NOMO-1 (cell line): ENCODE results near the gene ZBTB12.
"Not testable (repeated sequence)": the region's sequence is repeated elsewhere in the genome, so short reads cannot be mapped to it uniquely, and the experiment has no call there.

Source experiments
- DNase-seq, 2 experiments: peaks; one replicate each; lab custom pipeline; 2025; ENCODE audit not compliant: unreplicated experiment in 2 of 2; lab: John Stamatoyannopoulos, UW

ZBTB12 gene, protein sequence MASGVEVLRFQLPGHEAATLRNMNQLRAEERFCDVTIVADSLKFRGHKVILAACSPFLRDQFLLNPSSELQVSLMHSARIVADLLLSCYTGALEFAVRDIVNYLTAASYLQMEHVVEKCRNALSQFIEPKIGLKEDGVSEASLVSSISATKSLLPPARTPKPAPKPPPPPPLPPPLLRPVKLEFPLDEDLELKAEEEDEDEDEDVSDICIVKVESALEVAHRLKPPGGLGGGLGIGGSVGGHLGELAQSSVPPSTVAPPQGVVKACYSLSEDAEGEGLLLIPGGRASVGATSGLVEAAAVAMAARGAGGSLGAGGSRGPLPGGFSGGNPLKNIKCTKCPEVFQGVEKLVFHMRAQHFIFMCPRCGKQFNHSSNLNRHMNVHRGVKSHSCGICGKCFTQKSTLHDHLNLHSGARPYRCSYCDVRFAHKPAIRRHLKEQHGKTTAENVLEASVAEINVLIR

GRCh38 chr6:31901953-31902643 is at the start of gene ZBTB12:
ZBTB12 (minus strand) TSS chr6:31902086; CDS start chr6:31901305, 781 bp downstream.
- DNase-seq: peak; percentile 81 to 90

GRCh38 chr6:31949926-31950548 is 48.2 kb upstream of the ZBTB12 start:
- DNase-seq: no peak

DNA sequence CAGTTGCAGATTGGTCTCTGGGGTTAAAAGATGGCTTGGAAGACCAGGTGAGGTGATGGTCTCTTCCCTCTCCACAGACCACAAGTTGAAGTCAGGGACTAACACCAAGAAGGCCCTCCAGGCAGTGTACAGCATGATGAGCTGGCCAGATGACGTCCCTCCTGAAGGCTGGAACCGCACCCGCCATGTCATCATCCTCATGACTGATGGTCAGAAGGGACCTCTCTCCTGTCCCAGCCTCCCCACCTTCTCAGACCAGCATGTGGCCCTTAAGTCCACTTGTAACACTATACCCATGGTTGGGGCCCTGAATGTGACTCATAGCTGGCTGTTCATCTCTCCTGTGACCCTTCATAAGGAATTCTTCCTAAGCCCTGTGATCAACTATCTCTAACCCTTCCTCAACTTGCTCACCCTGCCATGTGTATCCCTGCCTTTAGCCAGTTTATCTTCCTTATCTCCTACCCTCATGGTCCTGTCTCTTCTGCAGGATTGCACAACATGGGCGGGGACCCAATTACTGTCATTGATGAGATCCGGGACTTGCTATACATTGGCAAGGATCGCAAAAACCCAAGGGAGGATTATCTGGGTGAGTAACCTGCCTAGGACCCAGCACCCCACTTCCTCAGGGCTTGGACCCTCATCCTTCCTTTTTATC is 47.0 kb upstream of the ZBTB12 start:
- DNase-seq: no peak

- no peak for DNase-seq
Measured at GRCh38 chr6:31948306-31948705, 46.4 kb upstream of the ZBTB12 start.

DNA sequence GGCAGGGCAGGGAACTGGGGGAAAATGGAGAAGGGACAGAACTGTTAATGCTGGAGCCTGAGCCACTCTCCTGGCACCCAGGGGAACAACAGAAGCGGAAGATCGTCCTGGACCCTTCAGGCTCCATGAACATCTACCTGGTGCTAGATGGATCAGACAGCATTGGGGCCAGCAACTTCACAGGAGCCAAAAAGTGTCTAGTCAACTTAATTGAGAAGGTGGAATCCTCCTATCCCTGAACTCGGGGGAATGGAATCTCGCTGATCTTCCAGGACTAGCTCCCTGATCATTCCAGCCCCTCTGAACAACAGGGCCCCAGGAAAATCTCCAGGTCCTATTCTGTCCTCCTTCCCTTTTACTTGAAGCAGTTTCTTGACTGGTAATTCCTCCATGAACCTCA is 46.0 kb upstream of the ZBTB12 start:
- no peak for DNase-seq

- DNase-seq: no peak
Measured at GRCh38 chr6:31947070-31947675, 45.3 kb upstream of the ZBTB12 start.

- no peak for DNase-seq
Measured at GRCh38 chr6:31946370-31946885, 44.5 kb upstream of the ZBTB12 start.

GRCh38 chr6:31945507-31946369 is 43.9 kb upstream of the ZBTB12 start, which contains the start of gene CFB:
CFB (plus strand) TSS chr6:31946095; CDS start chr6:31946222, 127 bp downstream.
- no peak for DNase-seq

GRCh38 chr6:31945154-31945506 is 43.2 kb upstream of the ZBTB12 start:
- no peak for DNase-seq

DNA sequence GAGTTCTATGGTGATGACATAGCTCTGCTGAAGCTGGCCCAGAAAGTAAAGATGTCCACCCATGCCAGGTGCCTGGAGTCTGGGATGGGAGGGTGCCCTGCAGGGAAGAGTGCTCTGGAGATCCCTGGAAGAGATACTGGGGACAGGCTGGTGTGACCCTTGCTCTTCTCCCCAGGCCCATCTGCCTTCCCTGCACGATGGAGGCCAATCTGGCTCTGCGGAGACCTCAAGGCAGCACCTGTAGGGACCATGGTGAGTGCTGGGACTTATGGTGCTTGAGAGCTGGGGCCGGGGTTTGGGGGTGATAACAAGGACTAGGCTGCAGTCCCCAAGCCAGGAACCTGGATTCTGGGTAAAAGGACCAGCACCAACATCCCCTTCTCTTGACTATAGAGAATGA is 41.9 kb upstream of the ZBTB12 start:
- DNase-seq: no peak

- DNase-seq: no peak
Measured at GRCh38 chr6:31940256-31940664, 38.4 kb upstream of the ZBTB12 start.

DNA sequence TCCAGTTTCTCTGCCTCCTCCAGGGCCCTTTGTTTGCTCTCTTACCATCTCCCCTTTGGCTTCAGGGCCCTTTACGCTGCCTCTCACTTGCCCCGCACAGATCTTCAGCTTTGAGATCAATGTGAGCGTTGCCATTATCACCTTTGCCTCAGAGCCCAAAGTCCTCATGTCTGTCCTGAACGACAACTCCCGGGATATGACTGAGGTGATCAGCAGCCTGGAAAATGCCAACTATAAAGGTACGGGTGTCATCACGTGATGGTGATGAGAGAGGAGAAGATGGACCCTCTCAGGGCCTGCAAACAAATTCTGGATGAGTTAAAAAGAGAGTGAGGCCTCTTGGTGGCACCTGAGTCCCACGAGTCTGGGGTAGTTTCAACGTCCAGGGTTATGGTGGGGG is 33.9 kb upstream of the ZBTB12 start:
- DNase-seq: no peak

DNA sequence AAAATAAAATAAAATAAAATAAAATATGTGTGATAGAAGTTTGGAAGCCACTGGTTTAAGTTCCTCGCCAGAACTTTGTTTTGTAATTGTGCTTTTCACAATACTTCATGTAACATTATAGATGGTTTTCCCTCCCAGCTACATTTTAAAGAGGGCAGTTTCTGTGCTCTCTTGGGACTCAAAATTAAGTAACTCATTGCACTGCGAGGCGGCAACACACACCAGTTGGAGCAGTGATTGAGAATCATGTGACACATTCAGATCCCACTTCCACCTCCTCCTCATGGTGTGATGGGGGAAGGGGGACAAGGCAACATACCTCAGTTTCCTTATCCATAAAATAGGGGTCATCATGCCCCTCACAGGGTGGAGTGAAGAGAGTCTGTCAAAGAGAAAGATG is 33.1 kb upstream of the ZBTB12 start:
- no peak for DNase-seq

DNA sequence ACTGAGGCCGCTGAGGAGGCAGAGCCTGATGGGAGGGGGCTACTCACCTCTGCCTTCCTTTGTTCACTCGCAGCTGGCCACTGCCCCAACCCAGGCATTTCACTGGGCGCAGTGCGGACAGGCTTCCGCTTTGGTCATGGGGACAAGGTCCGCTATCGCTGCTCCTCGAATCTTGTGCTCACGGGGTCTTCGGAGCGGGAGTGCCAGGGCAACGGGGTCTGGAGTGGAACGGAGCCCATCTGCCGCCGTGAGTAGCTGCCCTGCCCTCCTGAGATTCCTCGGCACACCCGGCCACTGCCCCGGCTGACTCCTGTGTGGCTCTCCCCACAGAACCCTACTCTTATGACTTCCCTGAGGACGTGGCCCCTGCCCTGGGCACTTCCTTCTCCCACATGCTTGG is 31.7 kb upstream of the ZBTB12 start:
- DNase-seq: no peak

DNA sequence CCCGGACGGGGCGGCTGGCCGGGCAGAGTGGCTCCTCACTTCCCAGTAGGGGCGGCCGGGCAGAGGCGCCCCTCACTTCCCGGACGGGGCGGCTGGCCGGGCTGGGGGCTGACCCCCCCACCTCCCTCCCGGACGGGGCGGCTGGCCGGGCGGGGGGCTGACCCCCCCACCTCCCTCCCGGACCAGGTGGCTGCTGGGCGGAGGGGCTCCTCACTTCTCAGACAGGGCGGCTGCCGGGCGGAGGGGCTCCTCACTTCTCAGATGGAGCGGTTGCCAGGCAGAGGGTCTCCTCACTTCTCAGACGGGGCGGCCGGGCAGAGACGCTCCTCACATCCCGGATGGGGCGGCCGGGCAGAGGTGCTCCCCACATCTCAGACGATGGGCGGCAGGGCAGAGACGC is 30.3 kb upstream of the ZBTB12 start:
- DNase-seq: not testable (repeated sequence)

DNA sequence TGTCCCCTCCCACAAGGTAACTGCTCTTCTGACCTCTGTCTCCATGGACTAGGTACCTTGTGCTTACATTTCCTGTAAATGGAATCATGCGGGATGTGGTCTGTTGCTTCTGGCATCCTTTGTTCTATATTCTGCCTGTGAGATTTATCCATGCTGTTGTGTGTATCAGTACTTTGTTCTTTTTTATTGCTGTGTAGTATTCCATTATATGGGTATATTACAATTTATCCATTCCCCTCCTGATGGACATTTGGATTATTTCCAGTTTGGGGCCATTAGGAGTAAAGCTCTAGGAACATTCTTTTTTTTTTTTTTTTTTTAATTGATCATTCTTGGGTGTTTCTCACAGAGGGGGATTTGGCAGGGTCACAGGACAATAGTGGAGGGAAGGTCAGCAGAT is 29.1 kb upstream of the ZBTB12 start:
- DNase-seq: no peak

- no peak for DNase-seq
Measured at GRCh38 chr6:31928672-31928939, 26.7 kb upstream of the ZBTB12 start.

DNA sequence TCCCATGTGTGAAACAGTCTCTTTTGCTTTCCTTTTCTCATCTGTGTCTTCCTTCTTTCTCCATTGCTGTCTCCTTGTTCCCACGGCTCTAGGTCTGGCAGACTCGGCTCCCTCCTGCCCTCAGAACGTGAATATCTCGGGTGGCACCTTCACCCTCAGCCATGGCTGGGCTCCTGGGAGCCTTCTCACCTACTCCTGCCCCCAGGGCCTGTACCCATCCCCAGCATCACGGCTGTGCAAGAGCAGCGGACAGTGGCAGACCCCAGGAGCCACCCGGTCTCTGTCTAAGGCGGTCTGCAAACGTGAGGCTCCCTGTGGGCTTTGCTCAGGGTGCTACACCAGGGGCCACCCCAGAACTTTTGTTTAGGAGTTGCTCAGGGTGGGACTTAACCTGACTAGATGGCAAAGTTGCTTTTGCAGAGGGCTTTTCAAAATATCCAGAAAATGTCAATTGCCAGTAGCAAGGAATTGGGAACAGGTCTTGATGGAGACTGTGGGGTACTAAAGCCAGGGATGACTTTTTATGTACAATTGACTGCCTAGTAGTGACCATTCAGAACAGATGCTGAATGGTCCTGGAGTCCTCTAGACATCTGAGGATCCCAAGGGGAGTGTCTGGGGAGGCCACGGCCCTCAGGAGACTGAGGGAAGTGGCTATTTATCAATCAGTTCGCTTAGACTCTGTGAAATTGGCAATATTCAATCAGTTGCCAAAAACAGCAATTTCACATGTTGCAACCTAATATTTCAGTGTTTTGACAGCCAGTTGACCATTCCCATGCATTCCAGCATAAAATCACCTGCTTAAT is 26.2 kb upstream of the ZBTB12 start:
- DNase-seq: no peak

DNA sequence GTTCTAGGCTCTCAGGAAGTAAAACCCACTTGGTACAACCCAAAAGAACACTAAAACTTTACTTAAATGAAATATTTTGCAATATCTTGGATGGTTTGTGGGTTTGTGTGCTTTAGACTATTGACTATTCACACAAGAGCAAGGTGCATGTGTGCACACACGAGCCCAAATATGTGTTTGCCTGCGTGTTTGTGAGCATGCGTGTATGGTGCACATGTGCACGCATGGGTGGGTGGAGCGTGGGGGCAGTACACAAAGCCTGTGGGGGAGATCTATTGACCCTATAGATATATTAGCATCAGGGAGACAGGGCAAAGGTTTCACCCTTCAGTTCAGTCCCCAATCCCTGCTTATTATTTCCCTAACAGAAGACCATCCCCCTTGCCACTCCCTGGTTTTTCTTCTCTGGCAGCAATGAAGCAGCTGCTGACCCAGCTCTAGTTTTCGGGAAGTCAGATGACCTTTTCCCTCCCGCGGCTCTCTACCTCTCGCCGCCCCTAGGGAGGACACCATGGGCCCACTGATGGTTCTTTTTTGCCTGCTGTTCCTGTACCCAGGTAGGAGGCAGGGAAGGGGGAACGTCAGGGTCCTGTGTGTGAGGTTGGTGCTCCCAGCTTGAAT is 25.5 kb upstream of the ZBTB12 start, which contains the start of gene C2:
C2 (plus strand) TSS at position 476 of the 621 bp plus-strand sequence; CDS start at position 512, 36 bp downstream.
- DNase-seq: no peak
